H1 (cell line): ENCODE results near the gene YBX2. TPM values are rescaled to one million over a fixed set of nuclear protein-coding genes. Genes with fewer than 3 reads are reported as not detected.
A peak's percentile ranks its signal among the peaks of the same experiment; 100 is the strongest.

ENCODE experiments used
- CTCF ChIA-PET: fragments of 300-600 bp; sonication (Branson Sonifier 250); formaldehyde crosslinking; loops from one replicate; lab custom pipeline; 2021; ENCODE audit not compliant: partially characterized antibody; lab: Charles Lee
- POLR2A ChIA-PET: fragments of 300-600 bp; sonication (Branson Sonifier 250); formaldehyde crosslinking; loops from one replicate; lab custom pipeline; 2021; ENCODE audit warnings: inconsistent platforms; ENCODE audit not compliant: partially characterized antibody; lab: Charles Lee
- DNase-seq, 2 experiments: peaks; one replicate each; pipeline versions ENCODE4 v3.0.0 to v3.0.0-alpha.2; 2010 to 2022; ENCODE audit warnings: low spot score in 2 of 2, low read depth in 1 of 2, mixed read lengths in 1 of 2
- FAIRE-seq: peaks from 2 replicates; lab custom pipeline; 2011; peaks lifted over from hg19 to GRCh38; lab: Jason Lieb, UNC
- H2AFZ ChIP-seq: 2 replicates; pipeline ENCODE4 v1.8.1; 2012; ENCODE audit warnings: low read length, inconsistent platforms
- H2AK5ac ChIP-seq: 2 replicates; pipeline ENCODE4 v1.6.1; 2013; ENCODE audit warnings: low read depth, low read length
- H2BK120ac ChIP-seq: replicated peaks from 2 replicates; pipeline ENCODE3; 2013; ENCODE audit warnings: low read depth, low read length, inconsistent platforms
- H2BK12ac ChIP-seq: 2 replicates; pipeline ENCODE4 v1.6.1; 2013; ENCODE audit warnings: low read depth, low read length
- H2BK15ac ChIP-seq: 2 replicates; pipeline ENCODE4 v1.6.1; 2013; ENCODE audit warnings: low read length
- H2BK20ac ChIP-seq: 2 replicates; pipeline ENCODE4 v1.6.1; 2013; ENCODE audit warnings: low read length
- H2BK5ac ChIP-seq: 2 replicates; pipeline ENCODE4 v1.6.1; 2013; ENCODE audit warnings: low read depth, low read length
- H3K14ac ChIP-seq: 2 replicates; pipeline ENCODE4 v1.6.1; 2013; ENCODE audit warnings: inconsistent platforms; ENCODE audit not compliant: insufficient read length
- H3K18ac ChIP-seq: 2 replicates; pipeline ENCODE4 v1.6.1; 2013; ENCODE audit warnings: low read length; ENCODE audit errors: extremely low read depth
- H3K23ac ChIP-seq: 2 replicates; pipeline ENCODE4 v1.6.1; 2013; ENCODE audit warnings: inconsistent platforms; ENCODE audit not compliant: insufficient read length
- H3K23me2 ChIP-seq: 2 replicates; pipeline ENCODE4 v1.6.1; 2013; ENCODE audit warnings: low read depth, low read length
- H3K27ac ChIP-seq: 2 replicates; pipeline ENCODE4 v1.6.1; 2011; ENCODE audit warnings: low read depth, low read length, inconsistent platforms
- H3K27me3 ChIP-seq, 4 experiments: replicated peaks in 1 of 4; 1 replicate in 1 of 4; 2 replicates in 3 of 4; pipeline versions ENCODE4 v1.6.1 to v1.8.1; 2011 to 2013; ENCODE audit warnings: low read length in 3 of 4, mild to moderate bottlenecking in 3 of 4, inconsistent platforms in 2 of 4, mixed read lengths in 2 of 4, moderate library complexity in 1 of 4; ENCODE audit not compliant: control insufficient read depth in 3 of 4, insufficient read depth in 3 of 4; ENCODE audit errors: extremely low read depth in 1 of 4
- H3K36me3 ChIP-seq, 4 experiments: 2 replicates each; pipeline versions ENCODE4 v1.6.1 to v1.8.1; 2011 to 2013; ENCODE audit warnings: mild to moderate bottlenecking in 4 of 4, low read length in 3 of 4, moderate library complexity in 2 of 4, control low read depth in 1 of 4, inconsistent platforms in 1 of 4; ENCODE audit not compliant: insufficient read depth in 4 of 4, control insufficient read depth in 2 of 4
- H3K4ac ChIP-seq: replicated peaks from 2 replicates; pipeline ENCODE3; 2013; ENCODE audit warnings: low read length, low read depth, mixed read lengths, inconsistent platforms; ENCODE audit not compliant: insufficient read length
- H3K4me1 ChIP-seq, 4 experiments: replicated peaks in 1 of 4; 1 replicate in 1 of 4; 2 replicates in 3 of 4; pipeline versions ENCODE4 v1.6.1 to v1.8.1; 2011 to 2013; ENCODE audit warnings: low read length in 3 of 4, inconsistent platforms in 2 of 4, mixed read lengths in 1 of 4; ENCODE audit not compliant: insufficient read depth in 4 of 4, control insufficient read depth in 3 of 4
- H3K4me2 ChIP-seq, 2 experiments: 2 replicates each; pipeline versions ENCODE4 v1.6.1 to v1.8.1; 2011 to 2013; ENCODE audit warnings: low read depth in 2 of 2, low read length in 2 of 2, control low read depth in 1 of 2, inconsistent platforms in 1 of 2, mild to moderate bottlenecking in 1 of 2; ENCODE audit not compliant: insufficient read depth in 1 of 2
- H3K4me3 ChIP-seq, 4 experiments: fragments of 200-600, 300-600 bp in 1 of 4; sonication (generic), shearing (Covaris generic), sonication (Bioruptor Twin) in 1 of 4; 2 replicates each; pipeline versions ENCODE4 v1.5.1 to v1.8.1; 2011 to 2016; ENCODE audit warnings: low read length in 4 of 4, low read depth in 3 of 4, control low read depth in 2 of 4, inconsistent platforms in 2 of 4, mild to moderate bottlenecking in 2 of 4, mixed read lengths in 1 of 4, moderate library complexity in 1 of 4; ENCODE audit not compliant: insufficient read depth in 2 of 4; ENCODE audit errors: extremely low read depth in 1 of 4
- H3K56ac ChIP-seq: replicated peaks from 2 replicates; pipeline ENCODE3; 2013; ENCODE audit warnings: low read depth, mild to moderate bottlenecking, mixed read lengths, low read length, inconsistent platforms; ENCODE audit not compliant: insufficient read length
- H3K79me1 ChIP-seq: 2 replicates; pipeline ENCODE4 v1.6.1; 2013; ENCODE audit warnings: low read depth, low read length, control low read depth
- H3K79me2 ChIP-seq, 2 experiments: 2 replicates each; pipeline versions ENCODE4 v1.6.1 to v1.8.1; 2012 to 2013; ENCODE audit warnings: low read length in 2 of 2, mild to moderate bottlenecking in 2 of 2, inconsistent platforms in 1 of 2; ENCODE audit not compliant: insufficient read depth in 2 of 2, control insufficient read depth in 1 of 2
- H3K9ac ChIP-seq, 4 experiments: replicated peaks in 1 of 4; 1 replicate in 1 of 4; 2 replicates in 3 of 4; pipeline versions ENCODE4 v1.6.1 to v1.8.1; 2011 to 2013; ENCODE audit warnings: low read depth in 3 of 4, low read length in 3 of 4, control low read depth in 2 of 4, mild to moderate bottlenecking in 2 of 4, moderate library complexity in 2 of 4, inconsistent platforms in 1 of 4; ENCODE audit errors: extremely low read depth in 1 of 4
- H3K9me3 ChIP-seq, 2 experiments: 2 replicates each; pipeline versions ENCODE4 v1.6.1 to v1.8.1; 2012 to 2013; ENCODE audit warnings: mild to moderate bottlenecking in 2 of 2, moderate library complexity in 2 of 2, control low read depth in 1 of 2, inconsistent platforms in 1 of 2, low read depth in 1 of 2, low read length in 1 of 2, mixed read lengths in 1 of 2; ENCODE audit not compliant: insufficient read depth in 2 of 2
- H4K20me1 ChIP-seq, 2 experiments: replicated peaks in 1 of 2; 2 replicates each; pipeline versions ENCODE3 to v1.8.1; 2011 to 2013; ENCODE audit warnings: inconsistent platforms in 2 of 2, low read length in 2 of 2, mild to moderate bottlenecking in 1 of 2; ENCODE audit not compliant: insufficient read depth in 2 of 2, control insufficient read depth in 1 of 2
- H4K5ac ChIP-seq: 2 replicates; pipeline ENCODE4 v1.6.1; 2013; ENCODE audit warnings: low read length, low read depth, mixed read lengths, inconsistent platforms; ENCODE audit not compliant: insufficient read length
- H4K8ac ChIP-seq: 2 replicates; pipeline ENCODE4 v1.8.0; 2013; ENCODE audit warnings: mild to moderate bottlenecking, moderate library complexity, low read length, inconsistent platforms; ENCODE audit not compliant: insufficient read depth; ENCODE audit errors: extremely low read depth
- H4K91ac ChIP-seq: replicated peaks from 2 replicates; pipeline ENCODE3; 2013; ENCODE audit warnings: low read length, mixed read lengths, inconsistent platforms; ENCODE audit not compliant: insufficient read length
- CEBPB ChIP-seq: IDR thresholded peaks from 2 replicates; pipeline ENCODE4 v1.6.1; 2012; ENCODE audit warnings: low read depth, low read length
- CTBP2 ChIP-seq: IDR thresholded peaks from 2 replicates; pipeline ENCODE4 v1.7.0; 2011; ENCODE audit warnings: borderline replicate concordance, mild to moderate bottlenecking, moderate library complexity, mixed read lengths, low read length; ENCODE audit not compliant: insufficient read depth, insufficient read length
- POLR2A ChIP-seq, 2 experiments: IDR thresholded peaks; 1 replicate in 1 of 2; 2 replicates in 1 of 2; pipeline ENCODE4 v1.6.1; 2011; ENCODE audit warnings: low read depth in 2 of 2, low read length in 2 of 2, mild to moderate bottlenecking in 2 of 2; ENCODE audit errors: control extremely low read depth in 1 of 2
- POLR2AphosphoS5 ChIP-seq: IDR thresholded peaks from 2 replicates; pipeline ENCODE4 v1.6.1; 2011; ENCODE audit warnings: low read depth, low read length
- TAF7 ChIP-seq: optimal IDR thresholded peaks from 2 replicates; pipeline ENCODE3; 2011; ENCODE audit warnings: low read depth, mild to moderate bottlenecking, inconsistent platforms, low read length, moderate library complexity, borderline replicate concordance
- WGBS, 2 experiments: shearing (Covaris generic) in 1 of 2; methylation state at CpG; one replicate each; pipeline versions ENCODE4 v1.1.6 to v1.1.7; 2013 to 2015; ENCODE audit warnings: low lambda C conversion rate in 2 of 2, mixed read lengths in 2 of 2, inconsistent platforms in 1 of 2, low coverage in 1 of 2, missing lambda C conversion rate in 1 of 2; ENCODE audit not compliant: insufficient replicate concordance in 2 of 2, insufficient coverage in 1 of 2, insufficient read length in 1 of 2; ENCODE audit errors: extremely low coverage in 1 of 2, missing lambda C conversion rate in 1 of 2; 5-methylcytosine and 5-hydroxymethylcytosine counted together
- polyA plus RNA-seq, 7 experiments: library from polyadenylated mRNA; depleted of rRNA in 3 of 7; stranded (reverse) in 5 of 7; unstranded in 2 of 7; fragments of >200 nt in 5 of 7; fragments of 200-250 nt in 2 of 7; gene quantifications; 1 replicate in 5 of 7; 2 replicates in 1 of 7; 4 replicates in 1 of 7; pipeline versions ENCODE4 v1.2.1 to v1.2.3, GENCODE V29; 2011 to 2013; ENCODE audit warnings: missing spikeins in 2 of 7, mixed read lengths in 2 of 7
- total RNA-seq: library from RNA; stranded (reverse); fragmentation: NEBNext Ultra II Directional; extraction: Animal tissue kit (Norgen Biotek cat#: 25700); gene quantifications from 2 replicates; pipeline ENCODE4 v1.2.1, GENCODE V29; 2021

YBX2 gene
- total and polyA plus RNA-seq, 2 of the 8 experiments (the other 6 are each of a cell fraction or from before 2014, with no cell fraction given): 19.2 to 30.5 TPM

DNA sequence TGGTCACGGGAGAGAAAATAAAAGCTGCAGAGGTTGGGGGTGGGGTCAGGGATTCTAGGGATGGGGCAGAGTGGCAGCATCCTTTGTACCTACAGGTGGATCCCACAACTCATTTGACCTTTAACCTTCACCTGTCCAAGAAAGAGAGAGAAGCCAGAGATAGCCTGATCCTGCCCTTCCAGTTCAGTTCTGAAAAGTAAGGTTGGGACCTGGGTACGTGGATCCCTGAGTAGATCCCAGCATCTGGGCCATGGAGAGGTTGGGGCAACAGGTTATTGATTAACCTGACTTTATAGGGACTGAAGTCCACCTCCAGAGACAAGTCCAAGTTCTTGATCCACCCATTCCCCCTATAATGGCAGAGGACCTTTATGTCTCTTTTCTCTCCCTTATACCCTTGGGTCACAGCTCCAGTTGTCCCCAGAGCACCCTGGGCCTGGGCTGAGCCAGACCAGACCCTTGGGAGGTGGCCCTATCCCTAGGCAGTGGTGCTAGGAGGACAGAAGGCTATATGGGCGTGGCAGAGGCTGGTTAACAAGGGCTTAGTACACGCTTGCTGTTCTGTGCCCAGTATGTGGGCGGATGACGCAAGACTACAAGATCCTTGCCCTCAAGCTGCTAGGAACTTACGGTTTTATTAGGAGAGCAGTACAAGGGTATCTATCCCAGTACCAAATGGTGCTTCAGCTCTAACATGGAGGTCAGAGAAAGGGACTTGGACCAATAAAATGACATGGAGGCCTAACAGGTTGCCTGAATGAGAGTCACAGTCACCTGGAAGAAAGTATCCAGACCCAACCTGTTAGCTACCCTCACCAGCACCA lies 35.5 kb downstream of the YBX2 start:
- Histone ChIP-seq H3K27me3 (no peaks in the 10 kb centered on the region), H3K14ac (no peak overlapping the region), H4K8ac (0 out of 2 replicates have a peak overlapping the region, but pooled peaks have one; percentile 82), H2BK12ac (peak overlapping the region; percentile 75; the same call in 1 of the 2 replicates), H3K23me2 (peaks cover 15% of the 10 kb centered on the region), H2AFZ (no peak overlapping the region), H3K4me2 (peak overlapping the region in 1 of 2 experiments; percentile 91; a peak in 1 of 4 replicates), H3K56ac (no peak overlapping the region), H2BK20ac (no peak overlapping the region), H4K5ac (no peak overlapping the region), H4K20me1 (peaks cover 6 to 13% of the 10 kb centered on the region in 2 experiments), H3K23ac (no peak overlapping the region), H3K18ac (no peak overlapping the region), H4K91ac (no peak overlapping the region), H3K4ac (no peak overlapping the region), H3K79me2 (peaks cover 0 to 33% of the 10 kb centered on the region in 2 experiments; a peak in 2 of 4 replicates), H3K36me3 (peaks cover 2 to 41% (median 21%) of the 10 kb centered on the region in 4 experiments), H3K79me1 (peaks cover 9% of the 10 kb centered on the region), H3K9ac (peak overlapping the region in 1 of 4 experiments; percentile 35; a peak in 1 of 7 replicates), H3K4me1 (peaks cover 4 to 13% (median 6%) of the 10 kb centered on the region in 4 experiments; a peak in 6 of 7 replicates), H2BK5ac (no peak overlapping the region; the same call in 1 of the 2 replicates), H3K27ac (no peak overlapping the region), H3K4me3 (no peak overlapping the region), H2AK5ac (peak overlapping the region; percentile 65; the same call in 1 of the 2 replicates), H2BK120ac (no peak overlapping the region), H2BK15ac (no peak overlapping the region), H3K9me3 (no peaks in the 10 kb centered on the region)
- TF ChIP-seq POLR2AphosphoS5 (peak; percentile 82), TAF7 (peak; percentile 48), CTBP2 (no peak), POLR2A (IDR thresholded peaks at IDR 0.05; ENCODE audit: control extremely low read depth in 1 of 2, low read depth in 2 of 2, low read length in 2 of 2) (peak; percentile 32 to 74; a peak in 2 of 3 replicates), CEBPB (peak; percentile 65; the same call in 1 of the 2 replicates)
- WGBS, 2 experiments: 92% methylated on average over 7 of the region's 7 CpGs; no CpG with 5 or more reads in 1 of the 2 experiments
- POLR2A ChIA-PET: interaction anchor here (0.6 to 13.7 kb wide), 16 partner anchors 8 to 773 kb away, joined by 3 to 161 read pairs (median 10); partner anchors contain the start of genes ACADVL, ACAP1, CTDNEP1 and DLG4
- FAIRE-seq (no peak), DNase-seq (no peak)
- CTCF ChIA-PET: interaction anchor here (0.6 to 2.1 kb wide), 4 partner anchors 11 to 129 kb away, joined by 3 to 5 read pairs (median 4); no protein-coding TSS in a partner anchor
